Measurements from ENCODE around the gene PHOSPHO1. TPM values are rescaled to one million over a fixed set of nuclear protein-coding genes. Genes with fewer than 3 reads are reported as not detected.

The PHOSPHO1 gene, protein sequence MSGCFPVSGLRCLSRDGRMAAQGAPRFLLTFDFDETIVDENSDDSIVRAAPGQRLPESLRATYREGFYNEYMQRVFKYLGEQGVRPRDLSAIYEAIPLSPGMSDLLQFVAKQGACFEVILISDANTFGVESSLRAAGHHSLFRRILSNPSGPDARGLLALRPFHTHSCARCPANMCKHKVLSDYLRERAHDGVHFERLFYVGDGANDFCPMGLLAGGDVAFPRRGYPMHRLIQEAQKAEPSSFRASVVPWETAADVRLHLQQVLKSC
- 0.11 TPM in 1 of 2 replicates, not detected in the other for total RNA-seq

DNA sequence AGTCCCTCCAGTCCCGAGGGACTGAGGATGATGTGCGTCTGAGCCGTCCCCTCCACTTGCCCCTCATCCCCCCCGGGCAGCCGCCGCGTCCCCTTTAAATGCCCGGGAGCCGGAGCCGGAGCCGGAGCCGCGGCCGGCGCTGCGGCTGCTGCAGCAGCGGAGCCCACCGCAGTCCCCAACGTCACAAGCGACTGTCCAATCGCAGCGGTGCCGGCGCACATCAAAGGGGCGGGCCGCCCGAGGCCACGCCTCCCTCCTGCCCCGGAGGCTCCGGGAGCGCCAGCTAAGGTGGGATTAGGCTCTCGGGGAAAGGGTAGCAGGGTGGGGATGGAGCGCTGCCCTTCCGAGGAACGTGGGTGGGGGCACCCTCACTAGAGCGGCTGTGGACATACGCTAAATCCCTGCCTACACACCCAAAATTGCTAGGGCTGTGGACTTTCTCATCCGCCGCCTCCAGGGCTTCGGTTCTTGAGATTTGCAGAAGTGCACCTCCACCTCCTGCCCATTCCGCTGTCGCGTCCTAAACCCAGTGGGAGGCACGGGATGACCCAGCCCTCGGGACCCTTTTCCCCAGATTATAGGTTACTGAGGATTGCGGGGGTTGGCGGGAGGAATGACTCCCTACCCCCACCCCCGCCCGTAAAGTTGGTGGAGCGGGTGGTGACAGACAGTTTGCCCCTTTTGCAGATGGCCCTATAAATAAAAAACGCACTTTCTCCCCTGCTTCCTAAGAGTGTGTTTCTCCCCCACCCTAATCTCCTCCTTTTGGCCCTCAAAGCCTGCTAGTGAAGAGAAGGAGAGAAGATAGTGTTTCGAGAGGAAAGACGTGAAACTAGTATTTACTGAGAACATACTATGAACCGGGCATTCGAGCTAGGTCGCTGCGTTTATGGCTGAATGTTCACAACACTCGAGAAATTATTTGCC lies at the start of gene PHOSPHO1:
Gene PHOSPHO1 (minus strand): TSS at position 152 of the 927 bp plus-strand sequence. CDS start 4,096 bp downstream, outside the sequence.

GRCh38 chr17:49210158-49211029 lies 20.2 kb downstream of the PHOSPHO1 start, which contains the start of the genes ABI3 and GNGT2:
Gene ABI3, plus strand, starts transcription at chr17:49210707. Its CDS starts 18 bp downstream, at chr17:49210725.
Gene GNGT2, minus strand, starts transcription at chr17:49210574. Its CDS starts 3,152 bp downstream, at chr17:49207422.

Other genes starting within 250 kb of the PHOSPHO1 start
- gene IGF2BP1, start 233.4 kb downstream of the PHOSPHO1 start, total RNA-seq, result not detected in 2 replicates
- 0.49 and 3.5 TPM in 2 replicates for gene B4GALNT2, start 98.0 kb downstream of the PHOSPHO1 start, total RNA-seq
- gene GNGT2, start 20.2 kb downstream of the PHOSPHO1 start, total RNA-seq, result not detected in 2 replicates
- not detected in 2 replicates for gene ABI3, start 20.1 kb downstream of the PHOSPHO1 start, total RNA-seq
- gene ZNF652, start 131.5 kb upstream of the PHOSPHO1 start, total RNA-seq, result 6.0 and 7.1 TPM in 2 replicates
- gene PHB1, start 184.1 kb upstream of the PHOSPHO1 start, total RNA-seq, result 135 and 209 TPM in 2 replicates

All from hair follicular keratinocyte (primary cell).